SK-N-SH treated with all-trans-retinoic acid at 6 μM for 48 hours (cell line): Measurements from ENCODE around the gene ZNF132.

Experiments used
- ATAC-seq: fragments of 200-7000 bp; cut with Tn5 transposase; 3 replicates; pipeline ENCODE4 v1.9.1; 2020; ENCODE audit warnings: mild to moderate bottlenecking, moderate library complexity
- ARNTL ChIP-seq: fragments of 450-650 bp; formaldehyde crosslinking; IDR thresholded peaks from 2 replicates; pipeline ENCODE4 v1.5.0; 2020; ENCODE audit warnings: low read depth, mild to moderate bottlenecking, moderate library complexity, borderline replicate concordance
- BACH2 ChIP-seq: fragments of 250-450 bp; sonication (Bioruptor Pico); IDR thresholded peaks from 2 replicates; pipeline ENCODE4 v1.9.0; 2021; ENCODE audit warnings: mild to moderate bottlenecking, borderline replicate concordance
- CSDC2 ChIP-seq: fragments of 250-450 bp; sonication (Bioruptor Pico); IDR thresholded peaks from 2 replicates; pipeline ENCODE4 v1.5.0; 2020; ENCODE audit warnings: mild to moderate bottlenecking, moderate library complexity
- ESRRG ChIP-seq: fragments of 250-450 bp; sonication (Bioruptor Pico); IDR thresholded peaks from 2 replicates; pipeline ENCODE4 v1.6.1; 2021; ENCODE audit warnings: mild to moderate bottlenecking
- GLIS3 ChIP-seq: fragments of 250-450 bp; sonication (Bioruptor Pico); IDR thresholded peaks from 2 replicates; pipeline ENCODE4 v1.5.0; 2020; ENCODE audit warnings: mild to moderate bottlenecking, moderate library complexity
- ISL1 ChIP-seq: fragments of 250-450 bp; sonication (Bioruptor Pico); IDR thresholded peaks from 2 replicates; pipeline ENCODE4 v2.1.2; 2022; ENCODE audit warnings: mild to moderate bottlenecking, moderate library complexity
- PATZ1 ChIP-seq: fragments of 250-450 bp; sonication (Bioruptor Pico); IDR thresholded peaks from 2 replicates; pipeline ENCODE4 v1.8.0; 2020; ENCODE audit warnings: mild to moderate bottlenecking, moderate library complexity, borderline replicate concordance
- RARB ChIP-seq: fragments of 250-450 bp; sonication (Bioruptor Pico); IDR thresholded peaks from 2 replicates; pipeline ENCODE4 v1.8.0; 2021; ENCODE audit warnings: mild to moderate bottlenecking, moderate library complexity
- TCF4 ChIP-seq: fragments of 250-450 bp; sonication (Bioruptor Pico); IDR thresholded peaks from 2 replicates; pipeline ENCODE4 v1.8.0; 2021; ENCODE audit warnings: mild to moderate bottlenecking, moderate library complexity, borderline replicate concordance
- TOX ChIP-seq: fragments of 250-450 bp; sonication (Bioruptor Pico); IDR thresholded peaks from 2 replicates; pipeline ENCODE4 v1.8.0; 2021; ENCODE audit warnings: mild to moderate bottlenecking, moderate library complexity, borderline replicate concordance
- TSHZ2 ChIP-seq: fragments of 250-450 bp; sonication (Bioruptor Pico); IDR thresholded peaks from 2 replicates; pipeline ENCODE4 v1.5.0; 2020; ENCODE audit warnings: mild to moderate bottlenecking, moderate library complexity
- ZC3H10 ChIP-seq: fragments of 250-450 bp; sonication (Bioruptor Pico); IDR thresholded peaks from 2 replicates; pipeline ENCODE4 v1.5.1; 2021; ENCODE audit warnings: mild to moderate bottlenecking, moderate library complexity
- ZFP30 ChIP-seq: fragments of 450-650 bp; formaldehyde crosslinking; IDR thresholded peaks from 2 replicates; pipeline ENCODE4 v1.5.0; 2022; ENCODE audit warnings: mild to moderate bottlenecking, moderate library complexity
- ZNF565 ChIP-seq: fragments of 450-650 bp; formaldehyde crosslinking; conservative IDR thresholded peaks from 2 replicates; pipeline ENCODE4 v1.5.0; 2020; ENCODE audit warnings: low read depth, mild to moderate bottlenecking, moderate library complexity
- ZNF8 ChIP-seq: fragments of 450-650 bp; formaldehyde crosslinking; IDR thresholded peaks from 2 replicates; pipeline ENCODE4 v1.5.0; 2020; ENCODE audit warnings: mild to moderate bottlenecking, moderate library complexity
- TF ChIP-seq, protein P1 (sequence below): fragments of 250-450 bp; sonication (Bioruptor Pico); IDR thresholded peaks from 2 replicates; pipeline ENCODE4 v1.5.1; 2021; ENCODE audit warnings: mild to moderate bottlenecking, moderate library complexity

Gene ZNF132

GRCh38 chr19:58395220-58395978 is 44.6 kb downstream of the ZNF132 start, which contains the start of gene RNF225:
RNF225 (plus strand) TSS chr19:58395656; CDS start chr19:58396090, 434 bp downstream.
- ATAC-seq: peak; percentile 11
- peak; percentile 74; the same call in 1 of the 2 replicates for TF ChIP-seq PATZ1 (CRISPR knock-in tag)
- TF ChIP-seq ESRRG (CRISPR knock-in tag): peak; percentile 12; the same call in 1 of the 2 replicates
- TF ChIP-seq TCF4 (CRISPR knock-in tag): 0 out of 2 replicates have a peak, but pooled peaks have one; percentile 11
- peak; percentile 26; the same call in 1 of the 2 replicates for TF ChIP-seq GLIS3 (CRISPR knock-in tag)
- no peak for TF ChIP-seq RARB
- TF ChIP-seq ZC3H10: peak; percentile 18; the same call in 1 of the 2 replicates
- TF ChIP-seq, protein P1, sequence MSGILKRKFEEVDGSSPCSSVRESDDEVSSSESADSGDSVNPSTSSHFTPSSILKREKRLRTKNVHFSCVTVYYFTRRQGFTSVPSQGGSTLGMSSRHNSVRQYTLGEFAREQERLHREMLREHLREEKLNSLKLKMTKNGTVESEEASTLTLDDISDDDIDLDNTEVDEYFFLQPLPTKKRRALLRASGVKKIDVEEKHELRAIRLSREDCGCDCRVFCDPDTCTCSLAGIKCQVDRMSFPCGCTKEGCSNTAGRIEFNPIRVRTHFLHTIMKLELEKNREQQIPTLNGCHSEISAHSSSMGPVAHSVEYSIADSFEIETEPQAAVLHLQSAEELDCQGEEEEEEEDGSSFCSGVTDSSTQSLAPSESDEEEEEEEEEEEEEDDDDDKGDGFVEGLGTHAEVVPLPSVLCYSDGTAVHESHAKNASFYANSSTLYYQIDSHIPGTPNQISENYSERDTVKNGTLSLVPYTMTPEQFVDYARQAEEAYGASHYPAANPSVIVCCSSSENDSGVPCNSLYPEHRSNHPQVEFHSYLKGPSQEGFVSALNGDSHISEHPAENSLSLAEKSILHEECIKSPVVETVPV (CRISPR knock-in tag): peak; percentile 32; the same call in 1 of the 2 replicates
- TF ChIP-seq ZNF565 (CRISPR knock-in tag): no peak

- TF ChIP-seq CSDC2 (CRISPR knock-in tag) (no peak), BACH2 (CRISPR knock-in tag) (no peak), ISL1 (CRISPR knock-in tag) (no peak), TSHZ2 (CRISPR knock-in tag) (no peak), ESRRG (CRISPR knock-in tag) (no peak), ZFP30 (no peak), TOX (no peak)
- TF ChIP-seq, protein P1 (CRISPR knock-in tag): no peak
- no peak for ATAC-seq
Measured at GRCh38 chr19:58394821-58395219, 45.1 kb downstream of the ZNF132 start.

- TF ChIP-seq TOX (no peak), GLIS3 (CRISPR knock-in tag) (no peak), ISL1 (CRISPR knock-in tag) (no peak), ZFP30 (no peak), ARNTL (no peak), PATZ1 (CRISPR knock-in tag) (no peak), ZNF8 (no peak), BACH2 (CRISPR knock-in tag) (no peak), ZC3H10 (no peak), TSHZ2 (CRISPR knock-in tag) (no peak), TCF4 (CRISPR knock-in tag) (no peak)
- ATAC-seq: no peak
Measured at GRCh38 chr19:58393725-58394033, 46.3 kb downstream of the ZNF132 start.
